HepG2 (cell line): ENCODE measurements around the gene HTRA1.

ENCODE experiments used
- DPF2 ChIP-seq: sonication (generic); formaldehyde crosslinking; IDR thresholded peaks from 2 replicates; pipeline ENCODE4 v1.4.0; 2020; ENCODE audit warnings: mild to moderate bottlenecking, low read depth, missing genetic modification reagents, borderline replicate concordance
- ZNF124 ChIP-seq: sonication (generic); formaldehyde crosslinking; IDR thresholded peaks from 2 replicates; pipeline ENCODE4 v1.4.0; 2020; ENCODE audit warnings: missing genetic modification reagents

DNA sequence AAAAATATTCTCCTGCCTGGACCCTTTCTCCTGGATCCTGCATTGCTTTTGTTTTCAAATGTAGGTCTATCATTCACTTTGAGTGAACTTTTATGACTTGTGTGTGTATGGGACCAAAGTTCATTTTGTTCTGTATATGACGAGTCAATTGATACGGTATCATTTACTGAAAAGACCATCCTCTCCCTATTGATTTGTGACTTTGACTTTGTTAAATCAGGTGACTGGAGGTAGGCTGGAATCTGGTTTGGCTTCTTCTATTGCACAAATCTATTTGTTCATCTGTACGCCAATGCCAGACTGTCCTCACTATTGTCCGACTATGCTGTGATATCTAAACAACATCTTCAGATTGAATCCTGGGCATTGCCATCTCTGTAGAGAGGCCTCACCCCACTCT is 12.2 kb upstream of the HTRA1 start:
- no peak for TF ChIP-seq DPF2 (CRISPR knock-in tag)
- no peak for TF ChIP-seq ZNF124 (CRISPR knock-in tag)
